Glutamatergic neuron (in vitro differentiated cells): ENCODE data around the gene GPC6. TPM values are rescaled to one million over a fixed set of nuclear protein-coding genes. Genes with fewer than 3 reads are reported as not detected.

Source experiments
- DNase-seq: peaks from one replicate; pipeline ENCODE4 v3.0.0; 2022
- H3K27ac Mint-ChIP-seq: one replicate; pipeline ENCODE4 v1.8.0; 2020; ENCODE audit warnings: mild to moderate bottlenecking, mixed read lengths, inconsistent platforms; ENCODE audit not compliant: unreplicated experiment
- H3K27me3 Mint-ChIP-seq: one replicate; pipeline ENCODE4 v1.8.0; 2020; ENCODE audit warnings: mild to moderate bottlenecking, moderate library complexity, mixed read lengths, inconsistent platforms; ENCODE audit not compliant: unreplicated experiment
- H3K36me3 Mint-ChIP-seq: one replicate; pipeline ENCODE4 v1.8.0; 2020; ENCODE audit warnings: mild to moderate bottlenecking, mixed read lengths, inconsistent platforms; ENCODE audit not compliant: unreplicated experiment
- H3K4me1 Mint-ChIP-seq: one replicate; pipeline ENCODE4 v1.8.0; 2020; ENCODE audit warnings: mild to moderate bottlenecking, low read depth, mixed read lengths, inconsistent platforms; ENCODE audit not compliant: unreplicated experiment
- H3K4me3 Mint-ChIP-seq: one replicate; pipeline ENCODE4 v1.8.0; 2020; ENCODE audit warnings: mild to moderate bottlenecking, mixed read lengths, inconsistent platforms; ENCODE audit not compliant: unreplicated experiment
- H3K9me3 Mint-ChIP-seq: one replicate; pipeline ENCODE4 v1.8.0; 2020; ENCODE audit warnings: mild to moderate bottlenecking, moderate library complexity, mixed read lengths, inconsistent platforms; ENCODE audit not compliant: unreplicated experiment
- CTCF ChIP-seq: fragments of 200-600 bp; sonication (generic); IDR thresholded peaks from one replicate; pipeline ENCODE4 v1.5.0; 2021; ENCODE audit not compliant: partially characterized antibody, unreplicated experiment
- total RNA-seq: library from RNA; stranded (reverse); fragmentation: NEBNext Ultra II Directional; extraction: Animal tissue kit (Norgen Biotek cat#: 25700); gene quantifications from one replicate; pipeline ENCODE4 v1.2.1, GENCODE V29; 2021; ENCODE audit not compliant: unreplicated experiment

Gene GPC6
- total RNA-seq, 1 donor from 2014 or later: 11.8 TPM

GRCh38 chr13:94239135-94239534 lies 1012.5 kb downstream of the GPC6 start:
- Mint-ChIP-seq H3K4me3 (no peak overlapping the region), H3K4me1 (peaks cover 9% of the 10 kb centered on the region), H3K27me3 (no peaks in the 10 kb centered on the region), H3K27ac (no peak overlapping the region), H3K9me3 (no peaks in the 10 kb centered on the region), H3K36me3 (no peaks in the 10 kb centered on the region)
- no peak for TF ChIP-seq CTCF
- DNase-seq: no peak

- Mint-ChIP-seq H3K4me3 (no peak overlapping the region), H3K36me3 (peaks cover 6% of the 10 kb centered on the region), H3K9me3 (no peaks in the 10 kb centered on the region), H3K27ac (no peak overlapping the region), H3K4me1 (peaks cover 2% of the 10 kb centered on the region), H3K27me3 (no peaks in the 10 kb centered on the region)
- TF ChIP-seq CTCF: no peak
- no peak for DNase-seq
Measured at GRCh38 chr13:94242554-94242953, 1015.9 kb downstream of the GPC6 start.

DNA sequence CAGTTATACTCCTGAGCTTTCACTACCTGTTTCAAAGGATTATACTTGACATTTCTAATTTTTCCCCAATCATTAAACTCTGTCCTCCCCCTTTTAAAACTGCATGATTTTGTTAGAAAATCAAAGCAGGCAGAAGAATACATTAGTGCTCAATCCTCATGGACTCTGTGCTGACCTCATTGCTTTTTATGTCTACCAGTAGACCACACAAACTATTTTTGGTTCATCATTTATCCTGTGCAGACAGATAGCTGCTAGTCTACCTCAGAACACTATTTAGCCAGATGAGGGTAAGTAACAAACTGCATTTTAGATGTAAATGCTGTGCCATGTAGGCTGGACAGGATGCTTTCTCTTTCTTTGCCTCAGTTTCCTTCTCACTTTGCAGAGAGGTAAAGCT lies 1016.9 kb downstream of the GPC6 start:
- Mint-ChIP-seq H3K9me3 (no peaks in the 10 kb centered on the region), H3K27me3 (no peaks in the 10 kb centered on the region), H3K4me3 (no peak overlapping the region), H3K4me1 (peaks cover 2% of the 10 kb centered on the region), H3K36me3 (peaks cover 6% of the 10 kb centered on the region), H3K27ac (no peak overlapping the region)
- TF ChIP-seq CTCF: no peak
- DNase-seq: no peak

GRCh38 chr13:94246495-94246894 lies 1019.9 kb downstream of the GPC6 start:
- Mint-ChIP-seq H3K27me3 (no peaks in the 10 kb centered on the region), H3K4me3 (no peak overlapping the region), H3K4me1 (peaks cover 6% of the 10 kb centered on the region), H3K27ac (no peak overlapping the region), H3K9me3 (no peaks in the 10 kb centered on the region), H3K36me3 (peaks cover 6% of the 10 kb centered on the region)
- TF ChIP-seq CTCF: no peak
- DNase-seq: no peak

DNA sequence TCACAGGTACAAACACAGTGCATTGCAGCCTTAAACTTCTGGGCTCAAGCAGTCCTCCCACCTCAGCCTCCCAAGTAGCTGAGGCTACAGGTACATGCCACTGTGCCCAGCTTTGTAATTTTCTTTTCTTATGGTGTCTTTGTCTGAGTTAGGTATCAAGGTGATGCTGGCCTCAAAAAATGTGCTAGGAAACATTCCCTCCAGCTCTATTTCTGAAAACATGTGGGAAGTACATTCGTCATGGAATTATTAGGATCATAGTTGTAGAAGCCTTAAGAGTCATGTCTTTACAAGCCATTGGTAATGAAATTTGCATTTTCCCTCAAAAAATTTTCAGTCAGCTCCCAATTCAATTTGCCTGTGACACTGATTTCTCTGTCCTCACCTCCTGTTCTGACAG lies 1021.3 kb downstream of the GPC6 start:
- no peak for DNase-seq
- no peak for TF ChIP-seq CTCF
- H3K27ac Mint-ChIP-seq: no peak overlapping the region
- no peaks in the 10 kb centered on the region for H3K27me3 Mint-ChIP-seq
- H3K4me1 Mint-ChIP-seq: peaks cover 6% of the 10 kb centered on the region
- H3K4me3 Mint-ChIP-seq: no peak overlapping the region
- peaks cover 6% of the 10 kb centered on the region for H3K36me3 Mint-ChIP-seq
- no peaks in the 10 kb centered on the region for H3K9me3 Mint-ChIP-seq
